ENCODE measurements around the gene AMOTL1. TPM values are rescaled to one million over a fixed set of nuclear protein-coding genes. Genes with fewer than 3 reads are reported as not detected.

AMOTL1 gene
- total RNA-seq, 2 experiments from 2014 or later = 0.08 TPM; not detected in 1

- Histone ChIP-seq H3K9me3 (ENCODE audit: control insufficient read depth in 1 of 2, insufficient read depth in 1 of 2, low read length in 2 of 2) (no peaks in the 10 kb centered on the region), H3K4me3 (ENCODE audit: low read length) (no peak overlapping the region), H3K27me3 (ENCODE audit: control insufficient read depth in 1 of 2, insufficient read depth in 2 of 2, low read length in 2 of 2) (no peaks in the 10 kb centered on the region), H3K4me1 (ENCODE audit: insufficient read depth, low read length) (no peaks in the 10 kb centered on the region), H3K27ac (ENCODE audit: low read depth in 1 of 2, low read length in 2 of 2) (no peak overlapping the region), H3K36me3 (ENCODE audit: insufficient read depth, low read length) (no peaks in the 10 kb centered on the region)
- Mint-ChIP-seq H3K27me3 (no peaks in the 10 kb centered on the region), H3K36me3 (ENCODE audit: low read depth) (no peaks in the 10 kb centered on the region), H3K27ac (no peak overlapping the region), H3K4me1 (ENCODE audit: low read depth) (no peaks in the 10 kb centered on the region), H3K9me3 (no peaks in the 10 kb centered on the region), H3K4me3 (no peak overlapping the region)
- TF ChIP-seq CTCF (IDR thresholded peaks at IDR 0.05) = no peak
- ChIA-PET POLR2A (no interaction called here), CTCF (no interaction called here)
- ATAC-seq (ENCODE audit: poor library complexity) (no peak), DNase-seq (no peak)
- intact Hi-C loops (cut with DNase I, micrococcal nuclease) = no loop called here
These were observed 56.9 kb downstream of the AMOTL1 start for GRCh38 chr11:94825031-94825430.

- H3K9me3 Mint-ChIP-seq = no peaks in the 10 kb centered on the region
- Histone ChIP-seq H3K9me3 (ENCODE audit: control insufficient read depth in 1 of 2, insufficient read depth in 1 of 2, low read length in 2 of 2) (no peaks in the 10 kb centered on the region), H3K4me1 (ENCODE audit: insufficient read depth, low read length) (no peaks in the 10 kb centered on the region), H3K4me3 (ENCODE audit: low read length) (no peak overlapping the region), H3K27ac (ENCODE audit: low read depth in 1 of 2, low read length in 2 of 2) (no peak overlapping the region), H3K36me3 (ENCODE audit: insufficient read depth, low read length) (no peaks in the 10 kb centered on the region), H3K27me3 (ENCODE audit: control insufficient read depth in 1 of 2, insufficient read depth in 2 of 2, low read length in 2 of 2) (no peaks in the 10 kb centered on the region)
- DNase-seq = no peak
- H3K36me3 Mint-ChIP-seq (ENCODE audit: low read depth) = no peaks in the 10 kb centered on the region
- no peak overlapping the region for H3K27ac Mint-ChIP-seq
- ChIA-PET CTCF (no interaction called here), POLR2A (no interaction called here)
- TF ChIP-seq CTCF (IDR thresholded peaks at IDR 0.05) = no peak
- intact Hi-C loops (cut with DNase I, micrococcal nuclease) = no loop called here
- H3K4me3 Mint-ChIP-seq = no peak overlapping the region
- no peaks in the 10 kb centered on the region for H3K4me1 Mint-ChIP-seq (ENCODE audit: low read depth)
- ATAC-seq (ENCODE audit: poor library complexity) = no peak
- no peaks in the 10 kb centered on the region for H3K27me3 Mint-ChIP-seq
These were observed 57.3 kb downstream of the AMOTL1 start for GRCh38 chr11:94825481-94825880.

- H3K27ac ChIP-seq (ENCODE audit: low read depth in 1 of 2, low read length in 2 of 2) = no peak overlapping the region
- Mint-ChIP-seq H3K27me3 (no peaks in the 10 kb centered on the region), H3K9me3 (no peaks in the 10 kb centered on the region), H3K27ac (no peak overlapping the region), H3K36me3 (ENCODE audit: low read depth) (no peaks in the 10 kb centered on the region), H3K4me3 (no peak overlapping the region), H3K4me1 (ENCODE audit: low read depth) (no peaks in the 10 kb centered on the region)
- no peak for TF ChIP-seq CTCF (IDR thresholded peaks at IDR 0.05)
- no peaks in the 10 kb centered on the region for H3K4me1 ChIP-seq (ENCODE audit: insufficient read depth, low read length)
- POLR2A ChIA-PET = no interaction called here
- ATAC-seq (ENCODE audit: poor library complexity) (no peak), DNase-seq (no peak)
- H3K36me3 ChIP-seq (ENCODE audit: insufficient read depth, low read length) = no peaks in the 10 kb centered on the region
- no peak overlapping the region for H3K4me3 ChIP-seq (ENCODE audit: low read length)
- H3K27me3 ChIP-seq (ENCODE audit: control insufficient read depth in 1 of 2, insufficient read depth in 2 of 2, low read length in 2 of 2) = peaks cover 0 to 4% of the 10 kb centered on the region in 2 experiments
- no peaks in the 10 kb centered on the region for H3K9me3 ChIP-seq (ENCODE audit: control insufficient read depth in 1 of 2, insufficient read depth in 1 of 2, low read length in 2 of 2)
- intact Hi-C loops (cut with DNase I, micrococcal nuclease) = no loop called here
- CTCF ChIA-PET = no interaction called here
These were observed 58.3 kb downstream of the AMOTL1 start for GRCh38 chr11:94826415-94826814.

Measured in CD4-positive, alpha-beta T cell (primary cell).